Measurements from ENCODE around the gene SECISBP2. TPM values are rescaled to one million over a fixed set of nuclear protein-coding genes. Genes with fewer than 3 reads are reported as not detected.

SECISBP2 gene
- total and polyA plus RNA-seq, 9 donors, result 31.2 to 87.6 (median 51.1) TPM

DNA sequence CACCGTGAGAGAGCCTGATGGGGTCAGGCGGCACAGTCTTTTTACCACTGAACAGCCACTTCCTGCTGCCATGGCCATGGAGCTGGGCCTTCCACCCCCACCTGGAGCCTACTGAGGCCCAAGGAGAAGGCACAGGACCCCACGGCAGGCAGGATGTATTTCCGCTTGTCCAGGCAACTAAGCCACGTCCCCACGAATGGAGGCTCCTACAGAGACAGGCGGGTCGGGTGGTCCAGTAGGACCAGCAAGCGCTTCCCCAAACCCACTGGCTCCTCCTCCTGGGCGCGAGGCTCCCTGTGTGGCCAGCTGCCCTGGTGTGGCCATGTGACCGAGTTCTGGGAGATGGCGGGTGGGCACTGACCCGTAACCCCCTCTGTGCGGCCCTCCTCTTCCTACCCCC is 66.5 kb downstream of the SECISBP2 start:
- no peak for DNase-seq
- Histone ChIP-seq H3K4me1 (ENCODE audit: insufficient read depth) (peaks cover 12% of the 10 kb centered on the region), H3K4me3 (no peak overlapping the region), H3K9me3 (no peaks in the 10 kb centered on the region), H3K36me3 (no peaks in the 10 kb centered on the region), H3K27ac (no peak overlapping the region), H3K27me3 (no peaks in the 10 kb centered on the region)
- intact Hi-C loops (cut with DNase I), result no loop called here
- TF ChIP-seq, protein P1, sequence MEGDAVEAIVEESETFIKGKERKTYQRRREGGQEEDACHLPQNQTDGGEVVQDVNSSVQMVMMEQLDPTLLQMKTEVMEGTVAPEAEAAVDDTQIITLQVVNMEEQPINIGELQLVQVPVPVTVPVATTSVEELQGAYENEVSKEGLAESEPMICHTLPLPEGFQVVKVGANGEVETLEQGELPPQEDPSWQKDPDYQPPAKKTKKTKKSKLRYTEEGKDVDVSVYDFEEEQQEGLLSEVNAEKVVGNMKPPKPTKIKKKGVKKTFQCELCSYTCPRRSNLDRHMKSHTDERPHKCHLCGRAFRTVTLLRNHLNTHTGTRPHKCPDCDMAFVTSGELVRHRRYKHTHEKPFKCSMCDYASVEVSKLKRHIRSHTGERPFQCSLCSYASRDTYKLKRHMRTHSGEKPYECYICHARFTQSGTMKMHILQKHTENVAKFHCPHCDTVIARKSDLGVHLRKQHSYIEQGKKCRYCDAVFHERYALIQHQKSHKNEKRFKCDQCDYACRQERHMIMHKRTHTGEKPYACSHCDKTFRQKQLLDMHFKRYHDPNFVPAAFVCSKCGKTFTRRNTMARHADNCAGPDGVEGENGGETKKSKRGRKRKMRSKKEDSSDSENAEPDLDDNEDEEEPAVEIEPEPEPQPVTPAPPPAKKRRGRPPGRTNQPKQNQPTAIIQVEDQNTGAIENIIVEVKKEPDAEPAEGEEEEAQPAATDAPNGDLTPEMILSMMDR (IDR thresholded peaks at IDR 0.05), result no peak
- TF ChIP-seq POLR2A (IDR thresholded peaks at IDR 0.05) (no peak), EP300 (IDR thresholded peaks at IDR 0.05) (no peak)
- WGBS, 3 donors, result 96 to 97% (median 96%) methylated on average over 15 of the region's 15 CpGs

DNA sequence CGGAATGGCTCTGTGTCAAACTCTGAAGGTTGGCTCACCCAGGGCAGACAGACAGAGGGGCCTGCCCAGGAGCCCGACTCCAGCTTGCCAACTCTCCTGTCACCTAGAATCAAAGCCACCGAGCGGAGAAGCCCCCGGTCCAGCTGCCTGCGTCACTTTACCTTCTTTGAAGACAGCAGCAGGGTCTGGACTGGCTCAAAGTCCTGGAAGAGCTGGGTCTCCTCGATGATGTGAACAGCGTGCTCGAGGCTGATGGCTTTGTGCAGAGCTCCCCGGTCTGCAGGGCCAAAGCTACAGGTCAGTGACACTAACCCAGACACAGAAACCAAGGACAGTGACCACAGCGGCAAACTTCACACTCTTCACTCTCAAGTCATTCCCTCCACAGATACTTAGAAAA is 67.9 kb downstream of the SECISBP2 start:
- 90 to 95% (median 95%) methylated on average over 11 of the region's 11 CpGs for WGBS, 3 donors
- intact Hi-C loops (cut with DNase I), result no loop called here
- H3K4me3 ChIP-seq, result no peak overlapping the region
- no peaks in the 10 kb centered on the region for H3K36me3 ChIP-seq
- no peaks in the 10 kb centered on the region for H3K9me3 ChIP-seq
- peaks cover 12% of the 10 kb centered on the region for H3K4me1 ChIP-seq (ENCODE audit: insufficient read depth)
- TF ChIP-seq EP300 (IDR thresholded peaks at IDR 0.05) (no peak), POLR2A (IDR thresholded peaks at IDR 0.05) (no peak)
- TF ChIP-seq, protein P1 (IDR thresholded peaks at IDR 0.05), result no peak
- no peak overlapping the region for H3K27ac ChIP-seq
- H3K27me3 ChIP-seq, result no peaks in the 10 kb centered on the region
- DNase-seq, result no peak

DNA sequence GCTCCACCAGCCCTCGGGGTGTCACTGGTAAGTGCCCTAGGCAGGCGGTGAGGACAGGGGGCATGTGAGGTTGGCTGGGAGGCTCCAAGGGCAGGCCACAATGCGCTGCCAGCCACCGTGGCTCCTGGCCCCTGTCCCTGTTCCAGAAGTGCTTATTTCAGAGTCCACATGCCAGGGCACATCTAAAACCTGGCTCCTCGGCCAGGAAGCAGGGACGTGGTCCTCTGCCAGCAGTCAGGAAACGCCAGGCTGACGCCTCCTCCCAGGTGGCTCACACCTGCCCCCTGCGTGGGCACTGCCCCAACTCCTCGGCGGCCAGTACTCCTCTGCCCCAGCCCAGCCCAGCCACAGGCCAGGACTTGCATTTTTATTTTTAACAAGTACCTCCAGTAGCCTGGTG is 68.5 kb downstream of the SECISBP2 start:
- 79 to 88% (median 85%) methylated on average over 11 of the region's 11 CpGs for WGBS, 3 donors
- Histone ChIP-seq H3K27me3 (no peaks in the 10 kb centered on the region), H3K27ac (no peak overlapping the region), H3K4me1 (ENCODE audit: insufficient read depth) (peaks cover 12% of the 10 kb centered on the region), H3K4me3 (no peak overlapping the region), H3K9me3 (no peaks in the 10 kb centered on the region), H3K36me3 (no peaks in the 10 kb centered on the region)
- intact Hi-C loops (cut with DNase I), result no loop called here
- no peak for TF ChIP-seq POLR2A (IDR thresholded peaks at IDR 0.05)
- DNase-seq, result no peak

DNA sequence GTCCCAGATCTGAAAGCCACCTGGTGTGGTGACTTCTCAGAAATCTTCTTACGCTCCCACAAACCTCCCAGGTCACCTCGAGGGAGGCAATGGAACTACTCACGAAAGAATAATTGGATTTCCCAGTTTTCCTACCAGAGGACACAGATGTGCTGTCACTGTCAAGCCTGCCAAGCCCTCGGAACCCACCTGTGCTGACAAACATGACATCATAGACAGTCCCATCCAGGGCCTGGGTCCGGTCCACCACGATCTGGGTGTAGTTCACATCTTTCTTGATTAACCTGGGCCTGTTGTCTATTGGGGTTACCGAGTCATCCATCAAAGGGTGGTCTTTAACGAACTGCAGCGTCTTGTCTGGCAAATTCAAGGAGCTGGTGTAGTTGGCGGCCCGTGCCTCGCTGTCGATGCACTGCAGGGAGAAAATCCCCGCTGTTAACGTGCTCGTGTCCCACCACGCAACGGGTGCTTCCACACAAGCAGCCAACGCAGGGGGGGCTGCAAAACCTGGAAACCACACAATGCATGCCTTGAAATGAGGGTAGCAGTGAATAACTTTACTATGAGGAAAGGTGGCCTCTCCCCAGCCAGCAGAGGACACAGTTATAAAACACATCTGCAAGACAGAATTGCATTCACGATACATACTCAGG is 69.0 kb downstream of the SECISBP2 start:
- Histone ChIP-seq H3K4me3 (no peak overlapping the region), H3K36me3 (no peaks in the 10 kb centered on the region), H3K27ac (no peak overlapping the region), H3K9me3 (no peaks in the 10 kb centered on the region), H3K27me3 (no peaks in the 10 kb centered on the region), H3K4me1 (ENCODE audit: insufficient read depth) (peaks cover 12% of the 10 kb centered on the region)
- WGBS, 3 donors, result 80 to 88% (median 80%) methylated on average over 20 of the region's 20 CpGs
- TF ChIP-seq, protein P1 (IDR thresholded peaks at IDR 0.05), result no peak
- TF ChIP-seq POLR2A (IDR thresholded peaks at IDR 0.05), result no peak
- intact Hi-C loops (cut with DNase I), result no loop called here
- DNase-seq, result no peak

DNA sequence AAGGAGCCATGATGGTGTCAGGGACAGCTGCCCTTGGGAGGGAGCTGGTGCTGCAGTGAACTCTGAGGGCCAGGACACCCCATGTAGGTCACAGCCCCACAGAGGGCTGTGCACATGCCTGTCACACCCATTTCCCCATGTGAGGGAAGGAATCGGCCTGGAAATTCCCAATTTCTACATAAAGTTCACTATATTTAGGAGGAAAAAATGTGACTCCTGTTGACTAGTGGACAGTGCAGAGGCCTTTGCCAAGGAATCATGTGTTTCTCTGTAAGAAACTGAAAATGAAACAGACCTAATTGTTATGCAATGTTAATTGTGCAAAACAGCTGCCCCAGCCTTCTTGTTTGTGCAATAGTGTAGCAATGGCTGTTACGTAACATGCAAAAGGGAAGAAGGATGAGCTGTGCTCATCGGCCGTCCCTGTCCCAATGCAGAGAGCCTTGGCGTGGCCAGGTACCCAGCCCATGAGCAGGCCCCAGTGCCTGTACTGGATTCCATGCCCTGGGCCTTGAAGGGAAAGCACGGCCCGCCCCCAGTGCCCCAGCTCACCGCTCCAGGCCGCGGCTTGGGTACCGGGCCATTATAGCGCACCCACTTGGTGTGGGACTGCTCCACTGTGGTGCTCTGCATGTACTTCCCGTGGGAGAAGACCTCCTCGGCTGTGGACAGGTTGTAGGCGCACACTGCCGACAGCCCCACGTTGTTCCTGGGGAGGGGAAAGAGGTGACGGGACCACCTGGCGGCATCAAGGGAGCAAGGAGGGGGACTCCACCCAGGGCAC is 70.0 kb downstream of the SECISBP2 start:
- peak; percentile 36 to 75 (median 57) for DNase-seq
- no peaks in the 10 kb centered on the region for H3K9me3 ChIP-seq
- 68 to 75% (median 75%) methylated on average over 19 of the region's 19 CpGs for WGBS, 3 donors
- intact Hi-C loops (cut with DNase I), result no loop called here
- H3K27ac ChIP-seq, result peak overlapping the region; percentile 45 to 64
- peaks cover 12% of the 10 kb centered on the region for H3K4me1 ChIP-seq (ENCODE audit: insufficient read depth)
- TF ChIP-seq POLR2A (IDR thresholded peaks at IDR 0.05) (no peak), EP300 (IDR thresholded peaks at IDR 0.05) (peak; percentile 88)
- no peaks in the 10 kb centered on the region for H3K27me3 ChIP-seq
- no peak overlapping the region for H3K4me3 ChIP-seq
- no peaks in the 10 kb centered on the region for H3K36me3 ChIP-seq

Measured in ovary (tissue), 9 donors.